HS-27A (cell line): ENCODE measurements around the gene MRPL21.
A peak's percentile ranks its signal among the peaks of the same experiment; 100 is the strongest.
"Not testable (repeated sequence)": the region's sequence is repeated elsewhere in the genome, so short reads cannot be mapped to it uniquely, and the experiment has no call there.

Source experiments
- DNase-seq: peaks from one replicate; pipeline ENCODE4 v3.0.0-alpha.2; 2012; ENCODE audit warnings: low read depth, missing footprints

Gene MRPL21

GRCh38 chr11:68908273-68908672, 4.6 kb upstream of the MRPL21 start:
- no peak for DNase-seq

- DNase-seq: no peak
Observed at GRCh38 chr11:68905421-68906360, 2.1 kb upstream of the MRPL21 start.

GRCh38 chr11:68904248-68904847, 716 bp upstream of the MRPL21 start:
- peak; percentile 15 for DNase-seq

GRCh38 chr11:68900835-68901381, 2.7 kb downstream of the MRPL21 start:
- DNase-seq: no peak

GRCh38 chr11:68897441-68897840, 6.2 kb downstream of the MRPL21 start:
- DNase-seq: no peak

- no peak for DNase-seq
Observed at GRCh38 chr11:68896171-68896959, 7.3 kb downstream of the MRPL21 start.

GRCh38 chr11:68893282-68893681, 10.3 kb downstream of the MRPL21 start:
- DNase-seq: no peak

- no peak for DNase-seq
Observed at GRCh38 chr11:68892576-68892975, 11.1 kb downstream of the MRPL21 start.

GRCh38 chr11:68891351-68891948, 12.2 kb downstream of the MRPL21 start:
- no peak for DNase-seq

GRCh38 chr11:68890490-68891231, 13.0 kb downstream of the MRPL21 start:
- no peak for DNase-seq

GRCh38 chr11:68889948-68890446, 13.6 kb downstream of the MRPL21 start:
- DNase-seq: no peak

- not testable (repeated sequence) for DNase-seq
Observed at GRCh38 chr11:68884827-68885226, 18.8 kb downstream of the MRPL21 start.

- DNase-seq: no peak
Observed at GRCh38 chr11:68882391-68882790, 21.2 kb downstream of the MRPL21 start.

GRCh38 chr11:68881320-68881719, 22.3 kb downstream of the MRPL21 start:
- no peak for DNase-seq

- DNase-seq: no peak
Observed at GRCh38 chr11:68880851-68881250, 22.8 kb downstream of the MRPL21 start.

- no peak for DNase-seq
Observed at GRCh38 chr11:68878022-68878421, 25.6 kb downstream of the MRPL21 start.

- no peak for DNase-seq
Observed at GRCh38 chr11:68872216-68873003, 31.2 kb downstream of the MRPL21 start.

- no peak for DNase-seq
Observed at GRCh38 chr11:68870470-68870869, 33.2 kb downstream of the MRPL21 start.

- no peak for DNase-seq
Observed at GRCh38 chr11:68868221-68868835, 35.3 kb downstream of the MRPL21 start.

- DNase-seq: no peak
Observed at GRCh38 chr11:68867066-68867465, 36.6 kb downstream of the MRPL21 start.
